ENCODE measurements around the gene KIF1A. TPM values are rescaled to one million over a fixed set of nuclear protein-coding genes. Genes with fewer than 3 reads are reported as not detected.

The KIF1A gene
- total and polyA plus RNA-seq, 2 of the 13 experiments (the other 11 are each of a cell fraction or from before 2014, with no cell fraction given), result 0.01 TPM; not detected in 1

DNA sequence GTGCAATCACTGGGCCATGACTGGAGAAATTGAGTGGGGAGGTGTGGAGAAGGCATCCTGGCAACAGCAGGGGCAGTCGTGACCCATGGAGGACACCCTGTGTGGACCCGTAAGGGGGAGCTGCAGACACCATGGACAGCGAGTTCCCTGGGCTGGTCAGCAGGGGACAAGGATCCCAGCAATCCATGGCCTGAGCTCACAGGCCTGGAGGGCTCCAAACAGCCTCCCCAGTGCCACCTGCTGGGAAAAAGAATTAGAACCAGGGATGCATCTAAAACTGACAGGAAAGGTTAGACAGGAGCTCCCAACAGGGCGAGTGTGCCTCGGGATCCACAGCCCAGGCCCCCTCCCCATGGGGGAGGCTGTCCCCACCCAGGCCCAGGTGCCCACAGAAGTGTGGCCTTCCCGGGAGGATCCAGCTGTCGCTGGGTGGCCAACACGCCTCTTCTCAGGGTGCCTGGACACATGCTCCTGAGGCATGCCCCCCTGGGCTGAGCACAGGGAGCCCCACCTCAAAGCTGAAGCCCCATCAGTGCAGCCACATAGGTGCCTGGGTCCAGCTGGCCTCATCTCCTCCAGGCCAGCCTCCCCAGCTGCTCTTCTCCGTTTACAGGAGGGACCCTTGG lies 20.5 kb upstream of the KIF1A start (continued):
- TF ChIP-seq ZNF550 (CRISPR knock-in tag; IDR thresholded peaks at IDR 0.05; ENCODE audit: borderline replicate concordance) (no peak), ASH2L (IDR thresholded peaks at IDR 0.05; ENCODE audit: insufficient read length, low read depth, low read length) (no peak), ZNF3 (CRISPR knock-in tag; IDR thresholded peaks at IDR 0.05) (no peak), MAZ (IDR thresholded peaks at IDR 0.05; ENCODE audit: borderline replicate concordance, low read depth, low read length) (no peak), MAZ (CRISPR knock-in tag; IDR thresholded peaks at IDR 0.05; ENCODE audit: low read depth) (no peak), CC2D1A (CRISPR knock-in tag; IDR thresholded peaks at IDR 0.05) (no peak), SAP130 (CRISPR knock-in tag; IDR thresholded peaks at IDR 0.05; ENCODE audit: low read depth) (peak; percentile 57), NFYC (CRISPR knock-in tag; IDR thresholded peaks at IDR 0.05) (0 out of 2 replicates have a peak, but pooled peaks have one; percentile 13), FOXK1 (CRISPR knock-in tag; IDR thresholded peaks at IDR 0.05; ENCODE audit: borderline replicate concordance, low read depth) (peak; percentile 27; the same call in 1 of the 2 replicates), FOSL2 (CRISPR knock-in tag; IDR thresholded peaks at IDR 0.05) (0 out of 2 replicates have a peak, but pooled peaks have one; percentile 16), SMC3 (IDR thresholded peaks at IDR 0.05; ENCODE audit: low read length) (peak; percentile 94), RXRB (CRISPR knock-in tag; IDR thresholded peaks at IDR 0.05; ENCODE audit: borderline replicate concordance) (0 out of 2 replicates have a peak, but pooled peaks have one; percentile 35), ZNF569 (CRISPR knock-in tag; IDR thresholded peaks at IDR 0.05; ENCODE audit: borderline replicate concordance) (no peak)
- TF ChIP-seq, protein P1, sequence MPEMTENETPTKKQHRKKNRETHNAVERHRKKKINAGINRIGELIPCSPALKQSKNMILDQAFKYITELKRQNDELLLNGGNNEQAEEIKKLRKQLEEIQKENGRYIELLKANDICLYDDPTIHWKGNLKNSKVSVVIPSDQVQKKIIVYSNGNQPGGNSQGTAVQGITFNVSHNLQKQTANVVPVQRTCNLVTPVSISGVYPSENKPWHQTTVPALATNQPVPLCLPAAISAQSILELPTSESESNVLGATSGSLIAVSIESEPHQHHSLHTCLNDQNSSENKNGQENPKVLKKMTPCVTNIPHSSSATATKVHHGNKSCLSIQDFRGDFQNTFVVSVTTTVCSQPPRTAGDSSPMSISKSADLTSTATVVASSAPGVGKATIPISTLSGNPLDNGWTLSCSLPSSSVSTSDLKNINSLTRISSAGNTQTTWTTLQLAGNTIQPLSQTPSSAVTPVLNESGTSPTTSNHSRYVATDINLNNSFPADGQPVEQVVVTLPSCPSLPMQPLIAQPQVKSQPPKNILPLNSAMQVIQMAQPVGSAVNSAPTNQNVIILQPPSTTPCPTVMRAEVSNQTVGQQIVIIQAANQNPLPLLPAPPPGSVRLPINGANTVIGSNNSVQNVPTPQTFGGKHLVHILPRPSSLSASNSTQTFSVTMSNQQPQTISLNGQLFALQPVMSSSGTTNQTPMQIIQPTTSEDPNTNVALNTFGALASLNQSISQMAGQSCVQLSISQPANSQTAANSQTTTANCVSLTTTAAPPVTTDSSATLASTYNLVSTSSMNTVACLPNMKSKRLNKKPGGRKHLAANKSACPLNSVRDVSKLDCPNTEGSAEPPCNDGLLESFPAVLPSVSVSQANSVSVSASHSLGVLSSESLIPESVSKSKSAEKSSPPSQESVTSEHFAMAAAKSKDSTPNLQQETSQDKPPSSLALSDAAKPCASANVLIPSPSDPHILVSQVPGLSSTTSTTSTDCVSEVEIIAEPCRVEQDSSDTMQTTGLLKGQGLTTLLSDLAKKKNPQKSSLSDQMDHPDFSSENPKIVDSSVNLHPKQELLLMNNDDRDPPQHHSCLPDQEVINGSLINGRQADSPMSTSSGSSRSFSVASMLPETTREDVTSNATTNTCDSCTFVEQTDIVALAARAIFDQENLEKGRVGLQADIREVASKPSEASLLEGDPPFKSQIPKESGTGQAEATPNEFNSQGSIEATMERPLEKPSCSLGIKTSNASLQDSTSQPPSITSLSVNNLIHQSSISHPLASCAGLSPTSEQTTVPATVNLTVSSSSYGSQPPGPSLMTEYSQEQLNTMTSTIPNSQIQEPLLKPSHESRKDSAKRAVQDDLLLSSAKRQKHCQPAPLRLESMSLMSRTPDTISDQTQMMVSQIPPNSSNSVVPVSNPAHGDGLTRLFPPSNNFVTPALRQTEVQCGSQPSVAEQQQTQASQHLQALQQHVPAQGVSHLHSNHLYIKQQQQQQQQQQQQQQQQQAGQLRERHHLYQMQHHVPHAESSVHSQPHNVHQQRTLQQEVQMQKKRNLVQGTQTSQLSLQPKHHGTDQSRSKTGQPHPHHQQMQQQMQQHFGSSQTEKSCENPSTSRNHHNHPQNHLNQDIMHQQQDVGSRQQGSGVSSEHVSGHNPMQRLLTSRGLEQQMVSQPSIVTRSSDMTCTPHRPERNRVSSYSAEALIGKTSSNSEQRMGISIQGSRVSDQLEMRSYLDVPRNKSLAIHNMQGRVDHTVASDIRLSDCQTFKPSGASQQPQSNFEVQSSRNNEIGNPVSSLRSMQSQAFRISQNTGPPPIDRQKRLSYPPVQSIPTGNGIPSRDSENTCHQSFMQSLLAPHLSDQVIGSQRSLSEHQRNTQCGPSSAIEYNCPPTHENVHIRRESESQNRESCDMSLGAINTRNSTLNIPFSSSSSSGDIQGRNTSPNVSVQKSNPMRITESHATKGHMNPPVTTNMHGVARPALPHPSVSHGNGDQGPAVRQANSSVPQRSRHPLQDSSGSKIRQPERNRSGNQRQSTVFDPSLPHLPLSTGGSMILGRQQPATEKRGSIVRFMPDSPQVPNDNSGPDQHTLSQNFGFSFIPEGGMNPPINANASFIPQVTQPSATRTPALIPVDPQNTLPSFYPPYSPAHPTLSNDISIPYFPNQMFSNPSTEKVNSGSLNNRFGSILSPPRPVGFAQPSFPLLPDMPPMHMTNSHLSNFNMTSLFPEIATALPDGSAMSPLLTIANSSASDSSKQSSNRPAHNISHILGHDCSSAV (CRISPR knock-in tag; IDR thresholded peaks at IDR 0.05; ENCODE audit: borderline replicate concordance), result no peak
- TF ChIP-seq, protein P2, sequence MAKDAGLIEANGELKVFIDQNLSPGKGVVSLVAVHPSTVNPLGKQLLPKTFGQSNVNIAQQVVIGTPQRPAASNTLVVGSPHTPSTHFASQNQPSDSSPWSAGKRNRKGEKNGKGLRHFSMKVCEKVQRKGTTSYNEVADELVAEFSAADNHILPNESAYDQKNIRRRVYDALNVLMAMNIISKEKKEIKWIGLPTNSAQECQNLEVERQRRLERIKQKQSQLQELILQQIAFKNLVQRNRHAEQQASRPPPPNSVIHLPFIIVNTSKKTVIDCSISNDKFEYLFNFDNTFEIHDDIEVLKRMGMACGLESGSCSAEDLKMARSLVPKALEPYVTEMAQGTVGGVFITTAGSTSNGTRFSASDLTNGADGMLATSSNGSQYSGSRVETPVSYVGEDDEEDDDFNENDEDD (CRISPR knock-in tag; IDR thresholded peaks at IDR 0.05; ENCODE audit: borderline replicate concordance), result no peak
- TF ChIP-seq, protein P3, sequence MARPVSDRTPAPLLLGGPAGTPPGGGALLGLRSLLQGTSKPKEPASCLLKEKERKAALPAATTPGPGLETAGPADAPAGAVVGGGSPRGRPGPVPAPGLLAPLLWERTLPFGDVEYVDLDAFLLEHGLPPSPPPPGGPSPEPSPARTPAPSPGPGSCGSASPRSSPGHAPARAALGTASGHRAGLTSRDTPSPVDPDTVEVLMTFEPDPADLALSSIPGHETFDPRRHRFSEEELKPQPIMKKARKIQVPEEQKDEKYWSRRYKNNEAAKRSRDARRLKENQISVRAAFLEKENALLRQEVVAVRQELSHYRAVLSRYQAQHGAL (CRISPR knock-in tag; IDR thresholded peaks at IDR 0.05; ENCODE audit: not compliant biosample characterization), result no peak
- TF ChIP-seq, protein P4, sequence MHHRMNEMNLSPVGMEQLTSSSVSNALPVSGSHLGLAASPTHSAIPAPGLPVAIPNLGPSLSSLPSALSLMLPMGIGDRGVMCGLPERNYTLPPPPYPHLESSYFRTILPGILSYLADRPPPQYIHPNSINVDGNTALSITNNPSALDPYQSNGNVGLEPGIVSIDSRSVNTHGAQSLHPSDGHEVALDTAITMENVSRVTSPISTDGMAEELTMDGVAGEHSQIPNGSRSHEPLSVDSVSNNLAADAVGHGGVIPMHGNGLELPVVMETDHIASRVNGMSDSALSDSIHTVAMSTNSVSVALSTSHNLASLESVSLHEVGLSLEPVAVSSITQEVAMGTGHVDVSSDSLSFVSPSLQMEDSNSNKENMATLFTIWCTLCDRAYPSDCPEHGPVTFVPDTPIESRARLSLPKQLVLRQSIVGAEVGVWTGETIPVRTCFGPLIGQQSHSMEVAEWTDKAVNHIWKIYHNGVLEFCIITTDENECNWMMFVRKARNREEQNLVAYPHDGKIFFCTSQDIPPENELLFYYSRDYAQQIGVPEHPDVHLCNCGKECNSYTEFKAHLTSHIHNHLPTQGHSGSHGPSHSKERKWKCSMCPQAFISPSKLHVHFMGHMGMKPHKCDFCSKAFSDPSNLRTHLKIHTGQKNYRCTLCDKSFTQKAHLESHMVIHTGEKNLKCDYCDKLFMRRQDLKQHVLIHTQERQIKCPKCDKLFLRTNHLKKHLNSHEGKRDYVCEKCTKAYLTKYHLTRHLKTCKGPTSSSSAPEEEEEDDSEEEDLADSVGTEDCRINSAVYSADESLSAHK (CRISPR knock-in tag; IDR thresholded peaks at IDR 0.05; ENCODE audit: borderline replicate concordance), result no peak
